NCI-H1436 treated with DMSO at 0.1 percent for 48 hours (cell line): Measurements from ENCODE around the gene DYNAP.

Source experiments
- DNase-seq: peaks from one replicate; lab custom pipeline; 2025; lab: John Stamatoyannopoulos, UW

The DYNAP gene

GRCh38 chr18:54636217-54636616, 45.2 kb downstream of the DYNAP start:
- no peak for DNase-seq

GRCh38 chr18:54641734-54642133, 50.7 kb downstream of the DYNAP start:
- DNase-seq = no peak

GRCh38 chr18:54647176-54647575, 56.1 kb downstream of the DYNAP start:
- no peak for DNase-seq
